NCI-H146 treated with DMSO at 0.1 percent for 48 hours (cell line): Measurements from ENCODE around the gene CKB.

Experiments used
- DNase-seq: peaks from one replicate; lab custom pipeline; 2025; ENCODE audit not compliant: unreplicated experiment; lab: John Stamatoyannopoulos, UW

Gene CKB

DNA sequence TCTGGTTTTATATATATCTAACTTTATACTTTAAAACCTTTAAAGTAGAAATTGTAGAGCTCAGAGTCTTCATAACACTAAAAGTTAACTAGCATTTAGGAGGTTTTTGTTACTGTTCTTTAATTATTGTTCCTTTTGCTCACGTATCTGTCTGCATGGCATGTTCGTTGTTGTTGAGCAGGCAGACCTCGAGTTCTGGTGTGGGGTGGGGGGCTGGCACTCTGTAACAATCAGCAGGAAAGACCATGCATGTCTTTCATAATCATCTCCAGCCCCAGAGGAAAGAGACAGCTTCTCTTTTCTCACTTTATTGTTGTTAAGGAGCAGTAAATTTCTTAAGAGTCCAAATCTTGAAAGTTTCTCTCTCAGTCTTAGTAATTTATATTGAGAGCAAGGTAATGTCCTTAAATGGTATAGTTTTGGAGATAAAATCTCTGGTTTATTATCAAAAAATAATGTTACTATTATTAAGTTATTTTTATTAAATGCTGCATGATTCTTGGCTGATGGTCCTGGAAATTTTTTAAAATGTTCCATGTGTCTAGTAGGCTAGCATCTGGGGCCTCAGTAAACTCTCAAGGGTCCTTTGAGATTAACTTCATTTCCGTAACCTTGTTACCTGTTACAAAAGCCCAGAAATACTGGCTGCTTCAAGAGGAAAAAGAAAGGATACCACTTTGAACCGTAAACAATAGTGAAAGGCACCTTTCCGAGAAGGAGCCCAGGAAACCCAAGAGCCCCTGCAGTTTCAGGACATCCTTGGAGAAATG is 30.3 kb downstream of the CKB start:
- DNase-seq = no peak

DNA sequence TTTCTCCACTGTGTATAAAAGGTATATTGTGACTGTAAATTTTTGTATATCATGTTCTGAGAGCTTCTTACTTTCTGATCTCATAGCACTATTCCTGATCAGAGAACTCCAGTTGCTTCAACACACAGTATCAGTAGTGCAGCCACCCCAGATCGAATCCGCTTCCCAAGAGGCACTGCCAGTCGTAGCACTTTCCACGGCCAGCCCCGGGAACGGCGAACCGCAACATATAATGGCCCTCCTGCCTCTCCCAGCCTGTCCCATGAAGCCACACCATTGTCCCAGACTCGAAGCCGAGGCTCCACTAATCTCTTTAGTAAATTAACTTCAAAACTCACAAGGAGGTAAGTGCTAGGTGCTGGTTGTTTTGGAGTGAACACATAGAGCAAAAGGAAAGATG is 30.9 kb downstream of the CKB start:
- DNase-seq = no peak

DNA sequence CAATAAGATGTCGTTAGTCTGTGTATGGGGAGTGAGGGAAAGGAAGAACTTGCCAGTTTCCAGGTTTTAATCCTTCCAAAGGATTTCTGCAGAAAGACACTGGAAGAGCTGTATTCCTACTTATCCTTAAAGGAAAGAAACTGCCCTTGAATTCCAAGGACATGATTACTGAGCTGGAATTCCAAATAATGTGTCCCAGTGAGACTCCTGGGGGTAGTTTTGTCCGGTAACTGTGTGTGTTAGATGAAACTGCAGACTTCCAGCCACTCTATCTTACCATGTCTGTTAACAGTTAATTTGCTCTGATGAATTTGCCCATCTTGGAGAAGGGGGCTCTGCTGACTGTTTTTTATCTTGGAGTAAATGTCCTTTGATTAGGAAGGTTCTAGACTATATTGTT is 33.0 kb downstream of the CKB start:
- no peak for DNase-seq

DNA sequence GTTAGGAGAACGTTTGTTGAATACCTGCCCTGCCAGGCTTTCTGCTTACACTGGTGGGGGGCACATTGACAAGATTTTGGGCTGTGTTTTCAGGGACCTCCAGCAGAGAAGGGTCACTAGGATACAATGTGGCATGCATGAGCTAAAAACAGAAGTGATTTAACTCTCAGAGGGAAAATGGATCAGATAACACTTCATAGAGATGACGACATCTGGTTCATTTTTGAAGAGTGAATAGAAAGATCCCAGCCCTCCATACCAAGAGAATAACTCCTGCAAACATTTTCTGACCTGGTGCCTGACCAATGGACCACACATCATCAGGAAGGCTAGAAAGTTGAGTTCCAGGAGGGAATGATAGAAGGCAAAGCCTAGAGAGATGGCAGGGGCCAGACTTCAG is 33.7 kb downstream of the CKB start:
- no peak for DNase-seq

DNA sequence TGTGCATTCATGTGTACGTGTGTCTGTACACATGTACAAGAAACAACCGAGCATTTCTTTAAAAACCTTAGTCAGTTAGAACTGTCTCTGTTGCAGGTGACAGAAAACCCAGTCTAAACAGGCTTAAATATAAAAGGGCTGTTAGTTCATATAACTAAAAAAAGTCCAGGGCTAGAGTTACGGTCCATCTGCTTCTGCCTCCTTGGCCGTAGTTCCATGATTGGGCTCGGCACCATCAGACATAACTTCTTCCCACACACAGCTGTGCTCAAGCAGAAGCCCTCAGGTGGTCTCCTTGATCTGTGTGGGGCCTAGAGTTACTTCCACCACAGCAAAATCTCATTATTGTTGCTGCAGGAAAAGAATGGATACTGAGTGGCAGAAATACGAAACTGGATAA is 34.6 kb downstream of the CKB start:
- DNase-seq = no peak

DNA sequence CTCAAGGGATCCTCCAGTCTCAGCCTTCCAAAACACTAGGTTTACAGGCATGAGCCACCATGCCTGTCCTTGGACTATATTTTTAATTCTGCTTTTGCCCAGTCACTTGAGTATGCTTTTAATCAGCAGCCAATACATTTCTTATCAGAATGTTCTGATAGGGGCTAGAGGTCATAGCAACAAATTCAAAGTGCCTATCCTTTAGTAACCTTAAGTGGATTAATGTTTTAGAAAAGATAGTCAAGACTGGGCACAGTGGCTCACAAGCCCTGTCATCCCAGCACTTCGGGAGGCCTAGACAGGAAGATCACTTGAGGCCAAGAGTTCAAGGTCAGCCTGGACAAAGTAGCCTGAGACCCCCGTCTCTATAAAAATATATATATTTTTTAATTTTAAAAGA is 37.1 kb downstream of the CKB start:
- DNase-seq = no peak

DNA sequence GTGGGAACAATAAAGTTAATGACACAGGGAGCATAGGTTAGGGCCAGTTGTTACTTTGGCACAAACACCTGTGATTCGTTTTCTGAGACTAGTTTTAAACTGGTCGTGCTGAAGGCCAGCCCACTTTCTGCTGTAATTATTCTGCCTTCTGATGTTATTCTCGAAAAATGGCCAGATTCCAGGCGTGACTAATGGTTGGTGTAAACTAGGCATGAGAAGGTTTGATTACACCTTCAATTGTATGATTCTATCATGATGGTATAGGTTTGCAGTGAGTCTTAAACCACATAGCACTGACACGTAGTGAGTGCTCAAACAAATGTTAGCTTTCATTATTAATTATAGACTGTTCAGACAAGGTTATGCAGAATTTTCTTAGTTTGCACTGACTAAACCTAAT is 39.0 kb downstream of the CKB start:
- DNase-seq = no peak

DNA sequence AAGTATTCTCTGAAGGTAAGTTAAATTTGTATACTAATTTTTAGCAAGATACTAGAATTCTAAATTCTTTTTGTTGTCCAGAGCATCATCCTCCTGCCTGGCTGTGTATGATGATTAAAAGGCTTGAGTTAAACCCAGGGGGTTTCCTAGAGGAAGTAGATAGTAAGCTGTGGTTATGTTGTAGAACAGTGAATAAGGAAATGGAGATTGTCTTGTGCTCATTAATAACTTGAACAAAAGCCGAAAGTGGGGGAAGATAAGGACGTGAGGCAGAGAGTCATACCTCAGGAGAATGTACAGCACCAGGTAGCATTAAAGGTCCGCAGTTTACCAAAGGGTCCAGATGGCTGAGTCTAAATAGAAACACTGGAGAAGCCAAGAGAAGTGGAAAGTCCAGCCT is 42.0 kb downstream of the CKB start:
- DNase-seq = no peak

DNA sequence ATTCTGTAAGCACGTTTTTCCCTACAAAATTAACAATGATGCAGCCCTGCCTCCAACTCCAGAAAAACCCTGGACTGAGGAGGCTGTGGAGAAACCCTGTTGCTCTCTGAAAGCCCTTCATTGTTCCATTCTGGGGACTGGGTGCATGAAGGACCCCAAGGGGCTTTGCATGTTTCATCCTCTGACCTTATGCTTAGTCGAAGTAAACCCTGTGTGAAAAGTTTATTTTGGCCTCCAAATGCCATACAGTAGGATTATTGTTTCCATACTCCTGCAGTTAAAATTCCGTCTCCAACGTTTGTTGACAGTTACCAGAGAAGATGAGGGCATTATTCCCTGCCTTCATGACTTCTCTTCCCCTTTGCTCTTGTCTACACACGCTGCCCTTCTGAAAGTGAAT is 46.0 kb downstream of the CKB start:
- no peak for DNase-seq

DNA sequence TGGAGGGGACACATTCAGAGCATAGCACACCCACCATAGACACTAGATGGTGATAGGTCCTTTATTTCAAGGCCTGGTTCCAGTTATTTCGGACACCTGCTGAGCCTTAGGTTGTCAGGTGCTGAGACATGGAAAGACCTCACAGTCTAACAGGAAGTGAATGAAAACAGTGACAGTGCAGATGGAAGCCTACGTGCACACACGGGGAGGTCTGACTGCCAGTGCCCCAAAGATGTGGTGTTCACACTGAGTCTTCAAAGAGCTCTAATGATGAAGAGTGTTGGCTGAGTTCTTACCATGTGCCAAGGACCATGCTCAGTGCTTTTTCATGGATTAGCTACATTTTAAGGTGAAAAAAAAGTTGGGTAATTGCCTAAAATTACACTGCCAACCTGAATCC is 46.6 kb downstream of the CKB start:
- DNase-seq = no peak

DNA sequence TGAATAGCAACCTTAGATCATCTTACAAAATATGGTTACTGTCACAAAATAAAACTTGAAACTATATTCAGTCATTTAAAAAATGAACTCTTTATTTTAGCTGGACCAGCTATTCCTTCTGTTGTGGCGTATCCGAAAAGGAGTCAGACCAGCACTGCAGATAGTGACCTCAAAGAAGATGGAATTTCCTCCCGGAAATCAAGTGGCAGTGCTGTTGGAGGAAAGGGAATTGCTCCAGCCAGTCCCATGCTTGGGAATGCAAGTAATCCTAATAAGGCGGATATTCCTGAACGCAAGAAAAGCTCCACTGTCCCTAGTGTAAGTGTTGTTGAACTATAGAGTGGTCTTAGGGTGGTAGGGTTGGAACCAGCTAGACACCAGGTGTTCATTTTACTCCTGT is 47.7 kb downstream of the CKB start:
- no peak for DNase-seq

DNA sequence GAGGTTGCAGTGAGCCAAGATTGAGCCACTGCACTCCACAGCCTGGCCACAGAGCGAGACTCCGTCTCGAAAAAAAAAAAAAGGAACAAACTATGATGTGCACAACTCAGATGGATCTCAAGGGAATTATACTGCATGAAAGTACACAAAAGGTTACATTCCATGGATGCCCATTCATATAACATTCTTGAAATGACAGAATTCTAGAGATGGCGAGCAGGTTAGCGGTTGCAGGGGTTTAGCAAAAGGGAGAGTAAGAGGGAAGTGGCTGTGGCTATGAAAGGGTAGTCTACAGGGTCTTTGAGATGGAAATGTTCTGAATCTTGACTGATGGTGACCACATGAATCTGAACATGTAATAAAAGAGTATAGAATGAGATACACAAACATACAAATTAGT is 49.7 kb downstream of the CKB start:
- DNase-seq = no peak
